Osteoblast (primary cell): Measurements from ENCODE around the gene GORASP1. TPM values are rescaled to one million over a fixed set of nuclear protein-coding genes. Genes with fewer than 3 reads are reported as not detected.
A peak's percentile ranks its signal among the peaks of the same experiment; 100 is the strongest.

Experiments
- DNase-seq: peaks from one replicate; pipeline ENCODE4 v3.0.0; 2011; ENCODE audit warnings: low spot score, mixed read lengths; ENCODE audit not compliant: insufficient read length; ENCODE audit errors: missing footprints
- H2AFZ ChIP-seq: 2 replicates; pipeline ENCODE4 v1.6.0; 2011; ENCODE audit warnings: mild to moderate bottlenecking, low read length
- H3K27ac ChIP-seq: 2 replicates; pipeline ENCODE4 v1.5.1; 2011; ENCODE audit warnings: mild to moderate bottlenecking, low read depth, low read length, moderate library complexity
- H3K27me3 ChIP-seq: 2 replicates; pipeline ENCODE4 v1.6.0; 2012; ENCODE audit warnings: mild to moderate bottlenecking, control low read depth, inconsistent platforms, low read length, moderate library complexity; ENCODE audit not compliant: insufficient read depth
- H3K36me3 ChIP-seq: 2 replicates; pipeline ENCODE4 v1.5.1; 2011; ENCODE audit warnings: mild to moderate bottlenecking, low read length, control low read depth, moderate library complexity; ENCODE audit not compliant: insufficient read depth
- H3K4me1 ChIP-seq: 2 replicates; pipeline ENCODE4 v1.5.1; 2011; ENCODE audit warnings: mild to moderate bottlenecking, low read length, control low read depth, moderate library complexity; ENCODE audit not compliant: insufficient read depth
- H3K4me2 ChIP-seq: 2 replicates; pipeline ENCODE4 v1.6.0; 2011; ENCODE audit warnings: mild to moderate bottlenecking, low read length; ENCODE audit not compliant: insufficient read depth
- H3K4me3 ChIP-seq: fragments of 200-600 bp; sonication (generic); 3 replicates; pipeline ENCODE4 v1.5.1; 2012; ENCODE audit warnings: mild to moderate bottlenecking, low read length, inconsistent platforms; ENCODE audit not compliant: insufficient read depth
- H3K79me2 ChIP-seq: 2 replicates; pipeline ENCODE4 v1.6.0; 2012; ENCODE audit warnings: mild to moderate bottlenecking, low read length, control low read depth, inconsistent platforms; ENCODE audit not compliant: insufficient read depth
- H3K9me3 ChIP-seq: 2 replicates; pipeline ENCODE4 v1.5.1; 2011; ENCODE audit warnings: low read depth, low read length, control low read depth
- H4K20me1 ChIP-seq: 2 replicates; pipeline ENCODE4 v1.6.0; 2012; ENCODE audit warnings: mild to moderate bottlenecking, low read length, control low read depth; ENCODE audit not compliant: insufficient read depth
- CTCF ChIP-seq: IDR thresholded peaks from 2 replicates; pipeline ENCODE4 v1.5.1; 2011; ENCODE audit warnings: mild to moderate bottlenecking, low read depth, low read length, moderate library complexity; ENCODE audit errors: extremely low read depth
- total RNA-seq: library from RNA; depleted of rRNA; stranded (reverse); fragments of >200 nt; gene quantifications from 2 replicates; pipeline ENCODE4 v1.2.3, GENCODE V29; 2012

GORASP1 gene
- total RNA-seq: 44.5 and 46.0 TPM in 2 replicates

GRCh38 chr3:39107388-39108199 is at the start of gene GORASP1, which contains the start of gene TTC21A:
TSS of gene GORASP1 (minus strand) at chr3:39107627. CDS start at chr3:39107541, 86 bp downstream.
TSS of gene TTC21A (plus strand) at chr3:39107680. CDS start at chr3:39107838, 158 bp downstream.
- H3K4me2 ChIP-seq: peak within 1 kb of the TSS; percentile 91
- DNase-seq: peak; percentile 99
- H3K79me2 ChIP-seq: peaks cover 48% of the 10 kb centered on the region

GRCh38 chr3:39156421-39156820 is 49.0 kb upstream of the GORASP1 start:
- Histone ChIP-seq H3K36me3 (no peaks in the 10 kb centered on the region), H3K27me3 (peaks cover 3% of the 10 kb centered on the region), H3K4me2 (no peak overlapping the region), H3K79me2 (peaks cover 16% of the 10 kb centered on the region), H3K27ac (no peak overlapping the region), H3K9me3 (no peaks in the 10 kb centered on the region), H2AFZ (no peak overlapping the region), H3K4me3 (no peak overlapping the region), H3K4me1 (peaks cover 11% of the 10 kb centered on the region), H4K20me1 (peaks cover 15% of the 10 kb centered on the region)
- no peak for TF ChIP-seq CTCF
- peak; percentile 58 for DNase-seq

More at GRCh38 chr3:39107388-39108199, at the start of gene GORASP1, which contains the start of gene TTC21A:
- peaks cover 18% of the 10 kb centered on the region for H3K4me1 ChIP-seq
- no peaks in the 10 kb centered on the region for H3K9me3 ChIP-seq
- H3K27me3 ChIP-seq: no peaks in the 10 kb centered on the region
- peaks cover 6% of the 10 kb centered on the region for H3K36me3 ChIP-seq
- TF ChIP-seq CTCF: no peak
- H3K4me3 ChIP-seq: peak within 1 kb of the TSS; percentile 99
- peaks cover 33% of the 10 kb centered on the region for H4K20me1 ChIP-seq
- H2AFZ ChIP-seq: peak within 1 kb of the TSS; percentile 93
- H3K27ac ChIP-seq: peak within 1 kb of the TSS; percentile 95

GRCh38 chr3:39154280-39155021 is 47.0 kb upstream of the GORASP1 start:
- Histone ChIP-seq H3K36me3 (no peaks in the 10 kb centered on the region), H3K4me1 (peaks cover 30% of the 10 kb centered on the region), H3K79me2 (peaks cover 29% of the 10 kb centered on the region), H4K20me1 (peaks cover 31% of the 10 kb centered on the region), H2AFZ (no peak overlapping the region), H3K27me3 (peaks cover 3% of the 10 kb centered on the region), H3K4me2 (no peak overlapping the region), H3K9me3 (no peaks in the 10 kb centered on the region), H3K27ac (no peak overlapping the region), H3K4me3 (no peak overlapping the region)
- TF ChIP-seq CTCF: no peak
- DNase-seq: peak; percentile 65

- peak overlapping the region; percentile 53 for H3K4me2 ChIP-seq
- peak overlapping the region; percentile 33 for H2AFZ ChIP-seq
- H3K36me3 ChIP-seq: no peaks in the 10 kb centered on the region
- peaks cover 1% of the 10 kb centered on the region for H3K27me3 ChIP-seq
- TF ChIP-seq CTCF: no peak
- peak overlapping the region; percentile 91 for H3K4me3 ChIP-seq
- H3K4me1 ChIP-seq: peaks cover 35% of the 10 kb centered on the region
- no peaks in the 10 kb centered on the region for H3K9me3 ChIP-seq
- H4K20me1 ChIP-seq: peaks cover 34% of the 10 kb centered on the region
- DNase-seq: no peak
- peak overlapping the region; percentile 41 for H3K27ac ChIP-seq
- peaks cover 34% of the 10 kb centered on the region for H3K79me2 ChIP-seq
Observed at GRCh38 chr3:39153977-39154279, 46.5 kb upstream of the GORASP1 start.
